Measurements from ENCODE around the gene PHKB. TPM values are rescaled to one million over a fixed set of nuclear protein-coding genes. Genes with fewer than 3 reads are reported as not detected.

The PHKB gene
- total and polyA plus RNA-seq, 2 donors (not counting 3 experiments of a cell fraction or from before 2014, with no cell fraction given), result 30.1 to 61.0 TPM

DNA sequence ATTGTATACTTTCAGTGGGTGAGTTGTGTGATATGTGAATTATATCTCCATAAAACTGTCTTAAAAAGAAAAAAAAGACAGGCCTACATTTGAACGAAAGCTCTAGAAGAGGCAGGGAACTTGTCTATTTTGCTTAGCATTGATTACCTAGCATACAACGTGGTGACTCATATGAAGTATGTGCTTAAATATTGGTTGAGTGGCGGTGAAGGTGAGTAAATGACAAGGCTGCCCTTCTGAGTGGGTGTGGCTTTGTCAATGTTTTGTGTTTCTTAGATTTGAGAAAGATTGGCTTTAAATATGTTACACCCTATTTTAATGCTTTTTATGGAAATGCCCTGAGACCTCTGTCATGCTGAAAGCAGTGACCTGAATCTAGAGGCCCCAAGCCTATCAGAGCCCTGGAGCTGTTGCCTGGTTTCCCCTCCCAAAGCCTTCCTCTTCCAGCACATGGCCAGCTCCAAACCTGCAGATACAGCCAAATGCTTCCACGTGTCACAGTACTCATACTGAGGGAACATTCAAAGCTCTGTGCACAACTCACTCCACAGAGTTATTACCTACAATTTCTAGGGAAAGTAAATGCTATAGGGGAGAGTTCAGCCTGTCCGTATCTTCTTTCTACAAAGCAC lies 260.0 kb downstream of the PHKB start:
- Histone ChIP-seq H3K27me3 (ENCODE audit: control insufficient read depth in 2 of 2, insufficient read depth in 2 of 2, low read length in 2 of 2) (no peaks in the 10 kb centered on the region), H3K36me3 (ENCODE audit: control insufficient read depth in 2 of 2, extremely low read depth in 1 of 2, insufficient read depth in 2 of 2, low read length in 2 of 2) (no peaks in the 10 kb centered on the region), H3K9ac (replicated peaks; ENCODE audit: extremely low read depth, insufficient read depth, low read length) (no peak overlapping the region), H2AFZ (ENCODE audit: low read depth, low read length) (no peak overlapping the region), H3K4me2 (ENCODE audit: insufficient read depth, low read length) (no peak overlapping the region), H4K20me1 (replicated peaks; ENCODE audit: control insufficient read depth, extremely low read depth, insufficient read depth, low read length) (no peaks in the 10 kb centered on the region), H3K9me3 (replicated peaks; ENCODE audit: control insufficient read depth, insufficient read depth, low read length) (no peaks in the 10 kb centered on the region), H3K4me3 (replicated peaks in 1 of 3; ENCODE audit: insufficient read depth in 1 of 3, low read depth in 1 of 3, low read length in 3 of 3) (no peak overlapping the region), H3K79me2 (ENCODE audit: control insufficient read depth, insufficient read depth, low read length) (no peaks in the 10 kb centered on the region), H3K9me1 (replicated peaks; ENCODE audit: control insufficient read depth, extremely low read depth, insufficient read depth, low read length) (no peaks in the 10 kb centered on the region), H3K27ac (ENCODE audit: insufficient read depth, low read depth, low read length) (no peak overlapping the region), H3K4me1 (ENCODE audit: control insufficient read depth, extremely low read depth, insufficient read depth, low read length) (no peaks in the 10 kb centered on the region)
- ChIA-PET CTCF (no interaction called here), POLR2A (no interaction called here)
- BruUV-seq (replicated peaks), result no TSS peak
- no peak for DNase-seq (ENCODE audit: low read depth, low spot score)
- intact Hi-C loops (cut with micrococcal nuclease), result no loop called here
- FAIRE-seq, result no peak
- TF ChIP-seq JUN (IDR thresholded peaks at IDR 0.05; ENCODE audit: borderline replicate concordance, insufficient read depth, insufficient read length, low read depth) (no peak), MYC (IDR thresholded peaks at IDR 0.05; ENCODE audit: low read depth, low read length) (no peak), GATA2 (IDR thresholded peaks at IDR 0.05; ENCODE audit: insufficient read depth, insufficient read length, low read depth, low read length) (no peak)
- TF ChIP-seq, protein P1, sequence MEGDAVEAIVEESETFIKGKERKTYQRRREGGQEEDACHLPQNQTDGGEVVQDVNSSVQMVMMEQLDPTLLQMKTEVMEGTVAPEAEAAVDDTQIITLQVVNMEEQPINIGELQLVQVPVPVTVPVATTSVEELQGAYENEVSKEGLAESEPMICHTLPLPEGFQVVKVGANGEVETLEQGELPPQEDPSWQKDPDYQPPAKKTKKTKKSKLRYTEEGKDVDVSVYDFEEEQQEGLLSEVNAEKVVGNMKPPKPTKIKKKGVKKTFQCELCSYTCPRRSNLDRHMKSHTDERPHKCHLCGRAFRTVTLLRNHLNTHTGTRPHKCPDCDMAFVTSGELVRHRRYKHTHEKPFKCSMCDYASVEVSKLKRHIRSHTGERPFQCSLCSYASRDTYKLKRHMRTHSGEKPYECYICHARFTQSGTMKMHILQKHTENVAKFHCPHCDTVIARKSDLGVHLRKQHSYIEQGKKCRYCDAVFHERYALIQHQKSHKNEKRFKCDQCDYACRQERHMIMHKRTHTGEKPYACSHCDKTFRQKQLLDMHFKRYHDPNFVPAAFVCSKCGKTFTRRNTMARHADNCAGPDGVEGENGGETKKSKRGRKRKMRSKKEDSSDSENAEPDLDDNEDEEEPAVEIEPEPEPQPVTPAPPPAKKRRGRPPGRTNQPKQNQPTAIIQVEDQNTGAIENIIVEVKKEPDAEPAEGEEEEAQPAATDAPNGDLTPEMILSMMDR (IDR thresholded peaks at IDR 0.05; ENCODE audit: extremely low read depth in 1 of 2, insufficient read depth in 1 of 2, low read depth in 1 of 2, low read length in 2 of 2), result no peak
- dilution Hi-C loops (cut with MboI; ENCODE audit: extremely low pct_ligation_motif_present, low sequenced_read_pairs), result no loop called here

DNA sequence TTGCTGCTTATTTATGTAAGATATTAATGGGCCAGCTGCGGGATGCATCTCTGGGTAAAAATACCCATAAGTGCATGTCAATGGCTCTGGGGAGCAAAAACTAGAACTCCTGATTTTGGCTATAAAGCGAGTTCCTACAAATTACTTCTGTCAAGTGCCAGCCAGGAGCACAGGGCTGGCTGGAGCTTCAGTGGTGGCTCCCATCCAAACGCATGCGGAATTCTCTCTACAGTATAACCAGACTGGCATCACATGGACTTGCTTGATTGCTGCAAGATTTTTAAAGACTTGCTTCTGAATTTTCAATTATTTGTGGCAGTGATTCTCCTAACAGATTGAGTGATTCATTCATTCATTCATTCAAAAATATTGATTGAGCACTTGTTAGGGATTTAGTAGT lies 260.9 kb downstream of the PHKB start:
- H2AFZ ChIP-seq (ENCODE audit: low read depth, low read length), result no peak overlapping the region
- ChIA-PET POLR2A (no interaction called here), CTCF (interaction anchor here (1.5 kb wide), 1 partner anchor 9 kb away, joined by 5 read pairs; no protein-coding TSS in a partner anchor)
- H3K4me2 ChIP-seq (ENCODE audit: insufficient read depth, low read length), result no peak overlapping the region
- no peaks in the 10 kb centered on the region for H3K27me3 ChIP-seq (ENCODE audit: control insufficient read depth in 2 of 2, insufficient read depth in 2 of 2, low read length in 2 of 2)
- H3K9ac ChIP-seq (replicated peaks; ENCODE audit: extremely low read depth, insufficient read depth, low read length), result no peak overlapping the region
- intact Hi-C loops (cut with micrococcal nuclease) (no loop called here), dilution Hi-C loops (cut with MboI; ENCODE audit: extremely low pct_ligation_motif_present, low sequenced_read_pairs) (no loop called here)
- DNase-seq (ENCODE audit: low read depth, low spot score), result no peak
- H4K20me1 ChIP-seq (replicated peaks; ENCODE audit: control insufficient read depth, extremely low read depth, insufficient read depth, low read length), result no peaks in the 10 kb centered on the region
- no peak for TF ChIP-seq MYC (IDR thresholded peaks at IDR 0.05; ENCODE audit: low read depth, low read length)
- TF ChIP-seq FOS (IDR thresholded peaks at IDR 0.05; ENCODE audit: borderline replicate concordance, insufficient read depth, low read length), result no peak
- no peaks in the 10 kb centered on the region for H3K36me3 ChIP-seq (ENCODE audit: control insufficient read depth in 2 of 2, extremely low read depth in 1 of 2, insufficient read depth in 2 of 2, low read length in 2 of 2)
- H3K27ac ChIP-seq (ENCODE audit: insufficient read depth, low read depth, low read length), result no peak overlapping the region
- BruUV-seq (replicated peaks), result no TSS peak
- no peaks in the 10 kb centered on the region for H3K4me1 ChIP-seq (ENCODE audit: control insufficient read depth, extremely low read depth, insufficient read depth, low read length)
- H3K9me3 ChIP-seq (replicated peaks; ENCODE audit: control insufficient read depth, insufficient read depth, low read length), result no peaks in the 10 kb centered on the region
- H3K4me3 ChIP-seq (replicated peaks in 1 of 3; ENCODE audit: insufficient read depth in 1 of 3, low read depth in 1 of 3, low read length in 3 of 3), result no peak overlapping the region
- FAIRE-seq, result no peak
- no peaks in the 10 kb centered on the region for H3K79me2 ChIP-seq (ENCODE audit: control insufficient read depth, insufficient read depth, low read length)
- H3K9me1 ChIP-seq (replicated peaks; ENCODE audit: control insufficient read depth, extremely low read depth, insufficient read depth, low read length), result no peaks in the 10 kb centered on the region

All from endothelial cell of umbilical vein (primary cell).